GM12878 (cell line): ENCODE measurements around the gene CYYR1.

ENCODE experiments used
- CBX3 ChIP-seq: fragments of 200-600 bp; sonication (generic); IDR thresholded peaks from 2 replicates; pipeline ENCODE4 v1.6.1; 2016; ENCODE audit warnings: low read depth, borderline replicate concordance
- CTCF ChIP-seq, 3 experiments: IDR thresholded peaks in 2 of 3; conservative IDR thresholded peaks in 1 of 3; 2 replicates each; pipeline ENCODE4 v1.5.1; 2011; ENCODE audit warnings: low read depth in 3 of 3, low read length in 3 of 3, mild to moderate bottlenecking in 3 of 3, control low read depth in 2 of 3, moderate library complexity in 2 of 3, inconsistent platforms in 1 of 3, mixed read lengths in 1 of 3; ENCODE audit not compliant: control insufficient read depth in 2 of 3, insufficient read depth in 1 of 3; ENCODE audit errors: extremely low read depth in 1 of 3
- POLR2A ChIP-seq: IDR thresholded peaks from 2 replicates; pipeline ENCODE4 v1.6.1; 2011; ENCODE audit warnings: low read depth, mild to moderate bottlenecking, low read length
- USF2 ChIP-seq: IDR thresholded peaks from 2 replicates; pipeline ENCODE4 v1.6.1; 2011; ENCODE audit warnings: low read depth, low read length, improper control_type of control experiment, borderline replicate concordance

- no peak for TF ChIP-seq USF2
- TF ChIP-seq CTCF (IDR thresholded peaks at IDR 0.05 in 2 of 3, conservative IDR thresholded peaks at IDR 0.05 in 1 of 3; ENCODE audit: control insufficient read depth in 2 of 3, extremely low read depth in 1 of 3, insufficient read depth in 1 of 3, low read depth in 3 of 3, low read length in 3 of 3) = no peak
- no peak for TF ChIP-seq POLR2A
- TF ChIP-seq CBX3 = no peak
Measured at GRCh38 chr21:26465916-26466315, 107.2 kb downstream of the CYYR1 start.
